H1 (cell line): ENCODE results near the gene GRID1. TPM values are rescaled to one million over a fixed set of nuclear protein-coding genes. Genes with fewer than 3 reads are reported as not detected.

Experiments used
- CTCF ChIA-PET: fragments of 300-600 bp; sonication (Branson Sonifier 250); formaldehyde crosslinking; loops from one replicate; lab custom pipeline; 2021; ENCODE audit not compliant: partially characterized antibody; lab: Charles Lee
- POLR2A ChIA-PET: fragments of 300-600 bp; sonication (Branson Sonifier 250); formaldehyde crosslinking; loops from one replicate; lab custom pipeline; 2021; ENCODE audit warnings: inconsistent platforms; ENCODE audit not compliant: partially characterized antibody; lab: Charles Lee
- DNase-seq, 2 experiments: peaks; one replicate each; pipeline versions ENCODE4 v3.0.0 to v3.0.0-alpha.2; 2010 to 2022; ENCODE audit warnings: low spot score in 2 of 2, low read depth in 1 of 2, mixed read lengths in 1 of 2
- FAIRE-seq: peaks from 2 replicates; lab custom pipeline; 2011; peaks lifted over from hg19 to GRCh38; lab: Jason Lieb, UNC
- H2AFZ ChIP-seq: 2 replicates; pipeline ENCODE4 v1.8.1; 2012; ENCODE audit warnings: low read length, inconsistent platforms
- H2AK5ac ChIP-seq: 2 replicates; pipeline ENCODE4 v1.6.1; 2013; ENCODE audit warnings: low read depth, low read length
- H2BK120ac ChIP-seq: replicated peaks from 2 replicates; pipeline ENCODE3; 2013; ENCODE audit warnings: low read depth, low read length, inconsistent platforms
- H2BK12ac ChIP-seq: 2 replicates; pipeline ENCODE4 v1.6.1; 2013; ENCODE audit warnings: low read depth, low read length
- H2BK15ac ChIP-seq: 2 replicates; pipeline ENCODE4 v1.6.1; 2013; ENCODE audit warnings: low read length
- H2BK20ac ChIP-seq: 2 replicates; pipeline ENCODE4 v1.6.1; 2013; ENCODE audit warnings: low read length
- H2BK5ac ChIP-seq: 2 replicates; pipeline ENCODE4 v1.6.1; 2013; ENCODE audit warnings: low read depth, low read length
- H3K14ac ChIP-seq: 2 replicates; pipeline ENCODE4 v1.6.1; 2013; ENCODE audit warnings: inconsistent platforms; ENCODE audit not compliant: insufficient read length
- H3K18ac ChIP-seq: 2 replicates; pipeline ENCODE4 v1.6.1; 2013; ENCODE audit warnings: low read length; ENCODE audit errors: extremely low read depth
- H3K23ac ChIP-seq: 2 replicates; pipeline ENCODE4 v1.6.1; 2013; ENCODE audit warnings: inconsistent platforms; ENCODE audit not compliant: insufficient read length
- H3K23me2 ChIP-seq: 2 replicates; pipeline ENCODE4 v1.6.1; 2013; ENCODE audit warnings: low read depth, low read length
- H3K27ac ChIP-seq: 2 replicates; pipeline ENCODE4 v1.6.1; 2011; ENCODE audit warnings: low read depth, low read length, inconsistent platforms
- H3K27me3 ChIP-seq, 4 experiments: replicated peaks in 1 of 4; 1 replicate in 1 of 4; 2 replicates in 3 of 4; pipeline versions ENCODE4 v1.6.1 to v1.8.1; 2011 to 2013; ENCODE audit warnings: low read length in 3 of 4, mild to moderate bottlenecking in 3 of 4, inconsistent platforms in 2 of 4, mixed read lengths in 2 of 4, moderate library complexity in 1 of 4; ENCODE audit not compliant: control insufficient read depth in 3 of 4, insufficient read depth in 3 of 4; ENCODE audit errors: extremely low read depth in 1 of 4
- H3K36me3 ChIP-seq, 4 experiments: 2 replicates each; pipeline versions ENCODE4 v1.6.1 to v1.8.1; 2011 to 2013; ENCODE audit warnings: mild to moderate bottlenecking in 4 of 4, low read length in 3 of 4, moderate library complexity in 2 of 4, control low read depth in 1 of 4, inconsistent platforms in 1 of 4; ENCODE audit not compliant: insufficient read depth in 4 of 4, control insufficient read depth in 2 of 4
- H3K4ac ChIP-seq: replicated peaks from 2 replicates; pipeline ENCODE3; 2013; ENCODE audit warnings: low read length, low read depth, mixed read lengths, inconsistent platforms; ENCODE audit not compliant: insufficient read length
- H3K4me1 ChIP-seq, 4 experiments: replicated peaks in 1 of 4; 1 replicate in 1 of 4; 2 replicates in 3 of 4; pipeline versions ENCODE4 v1.6.1 to v1.8.1; 2011 to 2013; ENCODE audit warnings: low read length in 3 of 4, inconsistent platforms in 2 of 4, mixed read lengths in 1 of 4; ENCODE audit not compliant: insufficient read depth in 4 of 4, control insufficient read depth in 3 of 4
- H3K4me2 ChIP-seq, 2 experiments: 2 replicates each; pipeline versions ENCODE4 v1.6.1 to v1.8.1; 2011 to 2013; ENCODE audit warnings: low read depth in 2 of 2, low read length in 2 of 2, control low read depth in 1 of 2, inconsistent platforms in 1 of 2, mild to moderate bottlenecking in 1 of 2; ENCODE audit not compliant: insufficient read depth in 1 of 2
- H3K4me3 ChIP-seq, 4 experiments: fragments of 200-600, 300-600 bp in 1 of 4; sonication (generic), shearing (Covaris generic), sonication (Bioruptor Twin) in 1 of 4; 2 replicates each; pipeline versions ENCODE4 v1.5.1 to v1.8.1; 2011 to 2016; ENCODE audit warnings: low read length in 4 of 4, low read depth in 3 of 4, control low read depth in 2 of 4, inconsistent platforms in 2 of 4, mild to moderate bottlenecking in 2 of 4, mixed read lengths in 1 of 4, moderate library complexity in 1 of 4; ENCODE audit not compliant: insufficient read depth in 2 of 4; ENCODE audit errors: extremely low read depth in 1 of 4
- H3K56ac ChIP-seq: replicated peaks from 2 replicates; pipeline ENCODE3; 2013; ENCODE audit warnings: low read depth, mild to moderate bottlenecking, mixed read lengths, low read length, inconsistent platforms; ENCODE audit not compliant: insufficient read length
- H3K79me1 ChIP-seq: 2 replicates; pipeline ENCODE4 v1.6.1; 2013; ENCODE audit warnings: low read depth, low read length, control low read depth
- H3K79me2 ChIP-seq, 2 experiments: 2 replicates each; pipeline versions ENCODE4 v1.6.1 to v1.8.1; 2012 to 2013; ENCODE audit warnings: low read length in 2 of 2, mild to moderate bottlenecking in 2 of 2, inconsistent platforms in 1 of 2; ENCODE audit not compliant: insufficient read depth in 2 of 2, control insufficient read depth in 1 of 2
- H3K9ac ChIP-seq, 4 experiments: replicated peaks in 1 of 4; 1 replicate in 1 of 4; 2 replicates in 3 of 4; pipeline versions ENCODE4 v1.6.1 to v1.8.1; 2011 to 2013; ENCODE audit warnings: low read depth in 3 of 4, low read length in 3 of 4, control low read depth in 2 of 4, mild to moderate bottlenecking in 2 of 4, moderate library complexity in 2 of 4, inconsistent platforms in 1 of 4; ENCODE audit errors: extremely low read depth in 1 of 4
- H3K9me3 ChIP-seq, 2 experiments: 2 replicates each; pipeline versions ENCODE4 v1.6.1 to v1.8.1; 2012 to 2013; ENCODE audit warnings: mild to moderate bottlenecking in 2 of 2, moderate library complexity in 2 of 2, control low read depth in 1 of 2, inconsistent platforms in 1 of 2, low read depth in 1 of 2, low read length in 1 of 2, mixed read lengths in 1 of 2; ENCODE audit not compliant: insufficient read depth in 2 of 2
- H4K20me1 ChIP-seq, 2 experiments: replicated peaks in 1 of 2; 2 replicates each; pipeline versions ENCODE3 to v1.8.1; 2011 to 2013; ENCODE audit warnings: inconsistent platforms in 2 of 2, low read length in 2 of 2, mild to moderate bottlenecking in 1 of 2; ENCODE audit not compliant: insufficient read depth in 2 of 2, control insufficient read depth in 1 of 2
- H4K5ac ChIP-seq: 2 replicates; pipeline ENCODE4 v1.6.1; 2013; ENCODE audit warnings: low read length, low read depth, mixed read lengths, inconsistent platforms; ENCODE audit not compliant: insufficient read length
- H4K8ac ChIP-seq: 2 replicates; pipeline ENCODE4 v1.8.0; 2013; ENCODE audit warnings: mild to moderate bottlenecking, moderate library complexity, low read length, inconsistent platforms; ENCODE audit not compliant: insufficient read depth; ENCODE audit errors: extremely low read depth
- H4K91ac ChIP-seq: replicated peaks from 2 replicates; pipeline ENCODE3; 2013; ENCODE audit warnings: low read length, mixed read lengths, inconsistent platforms; ENCODE audit not compliant: insufficient read length
- ASH2L ChIP-seq: fragments of 200-600, 300-600 bp; sonication (generic); IDR thresholded peaks from one replicate; pipeline ENCODE4 v1.7.1; 2017; ENCODE audit warnings: low read length
- CREB1 ChIP-seq: IDR thresholded peaks from 2 replicates; pipeline ENCODE4 v1.6.1; 2012; ENCODE audit warnings: inconsistent platforms
- EZH2 ChIP-seq: fragments of 200-600 bp; sonication (generic); IDR thresholded peaks from 2 replicates; pipeline ENCODE4 v1.7.1; 2012; ENCODE audit warnings: low read depth, mild to moderate bottlenecking, moderate library complexity, low read length, inconsistent platforms; ENCODE audit not compliant: severe bottlenecking
- HDAC6 ChIP-seq: IDR thresholded peaks from one replicate; pipeline ENCODE4 v1.7.1; 2012; ENCODE audit warnings: low read depth, mild to moderate bottlenecking, inconsistent platforms, low read length, moderate library complexity
- MAFK ChIP-seq: IDR thresholded peaks from 2 replicates; pipeline ENCODE4 v1.6.1; 2012; ENCODE audit warnings: low read depth, mild to moderate bottlenecking, improper control_type of control experiment, low read length
- POLR2AphosphoS5 ChIP-seq: IDR thresholded peaks from 2 replicates; pipeline ENCODE4 v1.6.1; 2011; ENCODE audit warnings: low read depth, low read length
- TEAD4 ChIP-seq: IDR thresholded peaks from 2 replicates; pipeline ENCODE4 v1.6.1; 2012; ENCODE audit warnings: low read depth, low read length, inconsistent platforms, mixed read lengths
- WGBS, 2 experiments: shearing (Covaris generic) in 1 of 2; methylation state at CpG; one replicate each; pipeline versions ENCODE4 v1.1.6 to v1.1.7; 2013 to 2015; ENCODE audit warnings: low lambda C conversion rate in 2 of 2, mixed read lengths in 2 of 2, inconsistent platforms in 1 of 2, low coverage in 1 of 2, missing lambda C conversion rate in 1 of 2; ENCODE audit not compliant: insufficient replicate concordance in 2 of 2, insufficient coverage in 1 of 2, insufficient read length in 1 of 2; ENCODE audit errors: extremely low coverage in 1 of 2, missing lambda C conversion rate in 1 of 2; 5-methylcytosine and 5-hydroxymethylcytosine counted together
- polyA plus RNA-seq, 7 experiments: library from polyadenylated mRNA; depleted of rRNA in 3 of 7; stranded (reverse) in 5 of 7; unstranded in 2 of 7; fragments of >200 nt in 5 of 7; fragments of 200-250 nt in 2 of 7; gene quantifications; 1 replicate in 5 of 7; 2 replicates in 1 of 7; 4 replicates in 1 of 7; pipeline versions ENCODE4 v1.2.1 to v1.2.3, GENCODE V29; 2011 to 2013; ENCODE audit warnings: missing spikeins in 2 of 7, mixed read lengths in 2 of 7
- total RNA-seq: library from RNA; stranded (reverse); fragmentation: NEBNext Ultra II Directional; extraction: Animal tissue kit (Norgen Biotek cat#: 25700); gene quantifications from 2 replicates; pipeline ENCODE4 v1.2.1, GENCODE V29; 2021
- TF ChIP-seq, protein P1 (sequence below): IDR thresholded peaks from 2 replicates; pipeline ENCODE4 v1.6.1; 2011; ENCODE audit warnings: low read depth, mild to moderate bottlenecking, low read length; ENCODE audit not compliant: insufficient read depth

GRID1 gene
- total and polyA plus RNA-seq, 2 of the 8 experiments (the other 6 are each of a cell fraction or from before 2014, with no cell fraction given) = 0.22 to 0.30 TPM

DNA sequence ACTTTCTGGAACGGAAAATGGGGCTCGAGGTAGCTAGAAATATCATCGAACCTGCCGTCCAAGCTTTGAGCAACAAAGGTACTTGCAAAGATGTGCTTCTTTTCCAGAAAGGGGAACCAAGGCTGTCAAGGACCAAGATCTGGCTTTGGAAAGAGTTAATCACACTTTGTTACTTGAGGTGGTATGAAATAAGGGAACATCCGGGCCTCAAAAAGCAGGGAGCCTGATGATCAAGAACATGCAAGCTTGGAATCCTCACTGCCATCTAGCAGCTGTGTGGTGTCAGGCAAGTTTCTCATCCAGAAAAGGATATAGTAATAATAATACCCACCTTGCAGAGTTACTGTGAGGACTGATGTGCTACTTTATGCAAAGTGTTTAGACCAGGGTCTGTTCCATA lies 329.5 kb downstream of the GRID1 start:
- H2AFZ ChIP-seq = no peak overlapping the region
- no peak overlapping the region for H3K4me3 ChIP-seq
- no peak overlapping the region for H3K27ac ChIP-seq
- no peak overlapping the region for H3K56ac ChIP-seq
- H4K5ac ChIP-seq = no peak overlapping the region
- H4K91ac ChIP-seq = no peak overlapping the region
- TF ChIP-seq, protein P1, sequence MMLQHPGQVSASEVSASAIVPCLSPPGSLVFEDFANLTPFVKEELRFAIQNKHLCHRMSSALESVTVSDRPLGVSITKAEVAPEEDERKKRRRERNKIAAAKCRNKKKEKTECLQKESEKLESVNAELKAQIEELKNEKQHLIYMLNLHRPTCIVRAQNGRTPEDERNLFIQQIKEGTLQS = no peak
- TF ChIP-seq POLR2AphosphoS5 = no peak
- TF ChIP-seq HDAC6 = no peak
- no peak for TF ChIP-seq ASH2L
- no peak for TF ChIP-seq CREB1
- no peak for TF ChIP-seq TEAD4
- TF ChIP-seq MAFK = no peak
- no peak for TF ChIP-seq EZH2
- H3K23ac ChIP-seq = no peak overlapping the region
- peaks cover 3% of the 10 kb centered on the region; the same call in 1 of the 2 replicates for H3K23me2 ChIP-seq
- H3K4me2 ChIP-seq = no peak overlapping the region
- no peaks in the 10 kb centered on the region for H3K36me3 ChIP-seq
- no peak overlapping the region for H2BK5ac ChIP-seq
- H3K79me2 ChIP-seq = no peaks in the 10 kb centered on the region
- no peak for FAIRE-seq
- ChIA-PET POLR2A (no interaction called here), CTCF (interaction anchor here (0.5 to 1.5 kb wide), 4 partner anchors 31 to 1231 kb away, joined by 3 to 4 read pairs (median 3); no protein-coding TSS in a partner anchor)
- no peak overlapping the region for H2BK120ac ChIP-seq
- H2AK5ac ChIP-seq = no peak overlapping the region
- H3K4ac ChIP-seq = no peak overlapping the region
- H3K9me3 ChIP-seq = peaks cover 4 to 6% of the 10 kb centered on the region in 2 experiments; a peak in 2 of 4 replicates
- H2BK20ac ChIP-seq = no peak overlapping the region
- H3K4me1 ChIP-seq = no peaks in the 10 kb centered on the region
- H2BK15ac ChIP-seq = no peak overlapping the region
- H3K79me1 ChIP-seq = no peaks in the 10 kb centered on the region
- H3K27me3 ChIP-seq = no peaks in the 10 kb centered on the region
- DNase-seq = no peak
- WGBS, 2 experiments = 93% methylated on average over 5 of the region's 5 CpGs; no CpG with 5 or more reads in 1 of the 2 experiments
- no peak overlapping the region for H4K8ac ChIP-seq
- H3K14ac ChIP-seq = no peak overlapping the region
- H2BK12ac ChIP-seq = no peak overlapping the region
- no peaks in the 10 kb centered on the region for H4K20me1 ChIP-seq
- H3K18ac ChIP-seq = no peak overlapping the region
- no peak overlapping the region for H3K9ac ChIP-seq
